ENCODE data around the gene PDZRN4. TPM values are rescaled to one million over a fixed set of nuclear protein-coding genes. Genes with fewer than 3 reads are reported as not detected.

Gene PDZRN4
- total RNA-seq, 3 donors from 2014 or later = 0.98 to 53.4 (median 2.8) TPM

DNA sequence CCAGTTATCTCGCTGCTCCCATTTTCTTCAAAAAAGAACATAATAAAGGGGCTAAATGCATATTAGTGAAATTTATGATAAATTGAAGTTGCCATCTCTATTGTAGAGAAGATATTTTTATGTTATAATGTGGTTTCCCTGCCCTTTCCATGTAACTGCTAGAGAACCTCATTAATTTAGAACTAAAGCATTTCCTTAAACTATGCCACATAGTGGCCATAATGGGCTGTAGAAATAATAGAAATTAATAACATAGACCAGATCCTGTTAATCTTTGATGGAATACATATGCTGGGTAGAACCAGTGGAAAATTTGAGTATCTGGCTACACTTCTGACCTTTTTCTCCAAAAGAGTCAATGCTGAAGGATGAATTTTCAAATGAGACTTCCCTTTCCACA is 376.7 kb downstream of the PDZRN4 start:
- no peak for TF ChIP-seq POLR2A (IDR thresholded peaks at IDR 0.05)
- TF ChIP-seq, protein P1, sequence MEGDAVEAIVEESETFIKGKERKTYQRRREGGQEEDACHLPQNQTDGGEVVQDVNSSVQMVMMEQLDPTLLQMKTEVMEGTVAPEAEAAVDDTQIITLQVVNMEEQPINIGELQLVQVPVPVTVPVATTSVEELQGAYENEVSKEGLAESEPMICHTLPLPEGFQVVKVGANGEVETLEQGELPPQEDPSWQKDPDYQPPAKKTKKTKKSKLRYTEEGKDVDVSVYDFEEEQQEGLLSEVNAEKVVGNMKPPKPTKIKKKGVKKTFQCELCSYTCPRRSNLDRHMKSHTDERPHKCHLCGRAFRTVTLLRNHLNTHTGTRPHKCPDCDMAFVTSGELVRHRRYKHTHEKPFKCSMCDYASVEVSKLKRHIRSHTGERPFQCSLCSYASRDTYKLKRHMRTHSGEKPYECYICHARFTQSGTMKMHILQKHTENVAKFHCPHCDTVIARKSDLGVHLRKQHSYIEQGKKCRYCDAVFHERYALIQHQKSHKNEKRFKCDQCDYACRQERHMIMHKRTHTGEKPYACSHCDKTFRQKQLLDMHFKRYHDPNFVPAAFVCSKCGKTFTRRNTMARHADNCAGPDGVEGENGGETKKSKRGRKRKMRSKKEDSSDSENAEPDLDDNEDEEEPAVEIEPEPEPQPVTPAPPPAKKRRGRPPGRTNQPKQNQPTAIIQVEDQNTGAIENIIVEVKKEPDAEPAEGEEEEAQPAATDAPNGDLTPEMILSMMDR (IDR thresholded peaks at IDR 0.05) = no peak
- no peak for TF ChIP-seq POLR2AphosphoS5 (IDR thresholded peaks at IDR 0.05)
- no peak overlapping the region for H3K27ac ChIP-seq
- no peaks in the 10 kb centered on the region for H3K9me3 ChIP-seq
- no peak for DNase-seq (ENCODE audit: low spot score in 2 of 2)
- no peak overlapping the region for H3K4me3 ChIP-seq
- H3K4me1 ChIP-seq = no peaks in the 10 kb centered on the region
- H3K27me3 ChIP-seq = no peaks in the 10 kb centered on the region
- intact Hi-C loops (cut with DNase I; ENCODE audit: low total_unique reads) = no loop called here
- H3K36me3 ChIP-seq = no peaks in the 10 kb centered on the region

DNA sequence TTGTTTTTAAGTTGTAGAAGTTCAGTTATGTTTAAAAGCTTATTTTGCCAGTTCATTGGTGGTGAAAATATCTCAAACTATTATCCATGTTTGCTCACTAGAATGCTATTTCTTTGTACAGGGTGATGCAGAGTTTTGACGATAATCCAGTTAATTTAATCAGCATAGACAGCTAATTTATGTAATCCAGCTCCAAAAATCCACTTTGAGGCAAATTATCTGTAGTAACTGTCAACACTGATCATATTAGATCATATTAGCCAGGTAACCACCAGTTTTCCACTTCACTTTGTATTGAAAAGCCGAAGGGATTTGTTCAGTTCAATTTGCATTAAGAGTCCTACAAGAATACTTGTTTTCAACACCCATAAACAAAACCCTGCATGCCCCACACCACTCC is 378.6 kb downstream of the PDZRN4 start:
- TF ChIP-seq POLR2A (IDR thresholded peaks at IDR 0.05) (no peak), POLR2AphosphoS5 (IDR thresholded peaks at IDR 0.05) (no peak)
- TF ChIP-seq, protein P1 (IDR thresholded peaks at IDR 0.05) = no peak
- Histone ChIP-seq H3K9me3 (no peaks in the 10 kb centered on the region), H3K4me3 (no peak overlapping the region), H3K27ac (no peak overlapping the region), H3K27me3 (no peaks in the 10 kb centered on the region), H3K4me1 (no peaks in the 10 kb centered on the region), H3K36me3 (no peaks in the 10 kb centered on the region)
- intact Hi-C loops (cut with DNase I; ENCODE audit: low total_unique reads) = no loop called here
- DNase-seq (ENCODE audit: low spot score in 2 of 2) = no peak

DNA sequence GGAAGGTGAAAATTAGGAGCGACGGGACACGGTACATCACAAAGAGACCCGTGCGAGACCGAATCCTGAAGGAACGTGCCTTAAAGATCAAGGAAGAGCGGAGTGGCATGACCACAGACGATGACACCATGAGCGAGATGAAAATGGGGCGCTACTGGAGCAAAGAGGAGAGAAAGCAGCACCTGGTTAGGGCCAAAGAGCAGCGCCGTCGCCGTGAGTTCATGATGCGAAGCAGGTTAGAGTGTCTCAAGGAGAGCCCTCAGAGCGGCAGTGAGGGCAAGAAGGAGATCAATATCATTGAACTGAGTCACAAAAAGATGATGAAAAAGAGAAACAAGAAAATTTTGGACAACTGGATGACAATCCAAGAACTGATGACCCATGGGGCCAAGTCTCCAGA is 385.3 kb downstream of the PDZRN4 start:
- Histone ChIP-seq H3K4me3 (no peak overlapping the region), H3K9me3 (no peaks in the 10 kb centered on the region), H3K36me3 (no peaks in the 10 kb centered on the region), H3K27ac (no peak overlapping the region), H3K4me1 (no peaks in the 10 kb centered on the region), H3K27me3 (no peaks in the 10 kb centered on the region)
- intact Hi-C loops (cut with DNase I; ENCODE audit: low total_unique reads) = loop anchor here (10.0 kb wide), 1 partner anchor 71 kb away; no protein-coding TSS in a partner anchor
- DNase-seq (ENCODE audit: low spot score in 2 of 2) = no peak
- TF ChIP-seq POLR2A (IDR thresholded peaks at IDR 0.05) (no peak), POLR2AphosphoS5 (IDR thresholded peaks at IDR 0.05) (no peak)
- TF ChIP-seq, protein P1 (IDR thresholded peaks at IDR 0.05) = no peak

DNA sequence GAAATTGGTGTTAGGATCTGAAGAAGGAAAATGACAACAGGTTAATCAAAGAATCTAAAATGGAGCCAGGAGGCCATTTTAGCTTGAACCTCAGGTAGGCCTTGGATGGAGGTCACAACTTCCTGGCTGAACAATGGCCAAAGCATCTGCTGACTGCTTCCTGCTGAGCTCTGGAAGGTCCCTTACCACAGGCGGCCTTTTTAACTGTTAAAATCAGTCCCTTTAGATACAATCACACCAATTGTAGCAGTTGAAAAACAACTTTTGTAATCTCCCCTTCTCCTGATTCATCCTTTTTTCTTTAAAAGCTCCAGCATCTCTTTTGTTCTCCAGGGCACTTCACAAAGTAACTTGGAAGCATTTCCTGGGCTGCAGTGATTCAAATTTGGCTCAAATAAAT is 388.8 kb downstream of the PDZRN4 start:
- Histone ChIP-seq H3K27ac (no peak overlapping the region), H3K9me3 (no peaks in the 10 kb centered on the region), H3K36me3 (no peaks in the 10 kb centered on the region), H3K4me1 (no peaks in the 10 kb centered on the region), H3K27me3 (no peaks in the 10 kb centered on the region), H3K4me3 (no peak overlapping the region)
- DNase-seq (ENCODE audit: low spot score in 2 of 2) = no peak
- intact Hi-C loops (cut with DNase I; ENCODE audit: low total_unique reads) = loop anchor here (10.0 kb wide), 1 partner anchor 68 kb away; no protein-coding TSS in a partner anchor
- TF ChIP-seq POLR2AphosphoS5 (IDR thresholded peaks at IDR 0.05) = no peak

DNA sequence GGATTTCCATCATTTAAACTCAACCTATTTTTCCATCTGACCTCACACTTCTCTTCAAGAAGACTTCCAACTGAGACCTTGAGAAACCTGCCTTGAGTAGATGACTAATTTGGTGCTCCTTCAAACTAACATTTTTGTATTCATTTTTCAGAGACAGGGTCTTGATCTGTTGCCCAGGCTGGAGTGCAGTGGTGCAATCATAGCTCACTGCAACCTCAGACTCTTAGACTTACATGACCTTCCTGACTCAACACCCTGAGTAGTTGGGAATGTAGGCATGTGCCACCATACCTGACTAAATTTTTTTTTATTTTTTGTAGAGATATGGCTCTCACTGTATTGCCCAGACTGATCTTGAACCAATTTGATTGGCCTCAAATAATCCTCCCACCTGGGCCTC is 389.9 kb downstream of the PDZRN4 start:
- no peak for DNase-seq (ENCODE audit: low spot score in 2 of 2)
- TF ChIP-seq POLR2AphosphoS5 (IDR thresholded peaks at IDR 0.05) (no peak), POLR2A (IDR thresholded peaks at IDR 0.05) (no peak)
- TF ChIP-seq, protein P1 (IDR thresholded peaks at IDR 0.05) = no peak
- Histone ChIP-seq H3K27me3 (no peaks in the 10 kb centered on the region), H3K4me1 (no peaks in the 10 kb centered on the region), H3K4me3 (no peak overlapping the region), H3K36me3 (no peaks in the 10 kb centered on the region), H3K9me3 (no peaks in the 10 kb centered on the region), H3K27ac (no peak overlapping the region)
- intact Hi-C loops (cut with DNase I; ENCODE audit: low total_unique reads) = loop anchor here (10.0 kb wide), 1 partner anchor 67 kb away; no protein-coding TSS in a partner anchor

DNA sequence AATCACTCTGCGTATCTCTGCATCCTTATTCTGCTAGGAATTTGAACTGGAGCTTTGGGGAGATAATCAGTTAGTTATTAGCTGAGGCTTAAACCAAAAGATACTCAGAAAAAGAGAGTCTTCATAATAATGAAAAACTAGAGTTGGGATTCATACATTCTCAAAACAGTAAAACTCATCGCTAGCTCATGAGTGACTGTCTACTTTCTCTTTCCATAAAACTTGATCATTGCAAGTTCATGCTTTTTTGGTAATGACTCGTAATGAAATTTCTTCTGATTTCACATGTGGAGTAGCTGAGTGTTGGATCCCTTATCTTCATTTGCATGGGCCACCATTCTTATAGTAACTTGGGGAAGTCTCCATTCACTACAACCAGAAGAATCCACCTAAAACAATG is 397.7 kb downstream of the PDZRN4 start:
- Histone ChIP-seq H3K27me3 (no peaks in the 10 kb centered on the region), H3K4me3 (no peak overlapping the region), H3K27ac (no peak overlapping the region), H3K9me3 (no peaks in the 10 kb centered on the region), H3K4me1 (no peaks in the 10 kb centered on the region), H3K36me3 (no peaks in the 10 kb centered on the region)
- no peak for DNase-seq (ENCODE audit: low spot score in 2 of 2)
- TF ChIP-seq, protein P1 (IDR thresholded peaks at IDR 0.05) = no peak
- TF ChIP-seq POLR2A (IDR thresholded peaks at IDR 0.05) (no peak), POLR2AphosphoS5 (IDR thresholded peaks at IDR 0.05) (no peak)
- intact Hi-C loops (cut with DNase I; ENCODE audit: low total_unique reads) = no loop called here
